GM06990 (cell line): Measurements from ENCODE around the gene SLC25A30.

Experiments
- DNase-seq: peaks from one replicate; pipeline ENCODE4 v3.0.0-alpha.2; 2011; ENCODE audit not compliant: insufficient read length; ENCODE audit errors: extremely low read depth
- H3K27me3 ChIP-seq: replicated peaks from 2 replicates; pipeline ENCODE4 v1.6.0; 2011; ENCODE audit warnings: low read length; ENCODE audit not compliant: control insufficient read depth, insufficient read depth
- H3K36me3 ChIP-seq: 2 replicates; pipeline ENCODE4 v1.5.1; 2011; ENCODE audit warnings: low read length; ENCODE audit not compliant: control insufficient read depth, insufficient read depth
- H3K4me3 ChIP-seq: replicated peaks from 2 replicates; pipeline ENCODE4 v1.5.1; 2011; ENCODE audit warnings: low read depth, mild to moderate bottlenecking, control low read depth, low read length
- TF ChIP-seq, protein P1 (sequence below): IDR thresholded peaks from 2 replicates; pipeline ENCODE4 v1.5.1; 2011; ENCODE audit warnings: low read length, control low read depth, mild to moderate bottlenecking, inconsistent platforms; ENCODE audit not compliant: insufficient read depth, poor library complexity, severe bottlenecking

The SLC25A30 gene

DNA sequence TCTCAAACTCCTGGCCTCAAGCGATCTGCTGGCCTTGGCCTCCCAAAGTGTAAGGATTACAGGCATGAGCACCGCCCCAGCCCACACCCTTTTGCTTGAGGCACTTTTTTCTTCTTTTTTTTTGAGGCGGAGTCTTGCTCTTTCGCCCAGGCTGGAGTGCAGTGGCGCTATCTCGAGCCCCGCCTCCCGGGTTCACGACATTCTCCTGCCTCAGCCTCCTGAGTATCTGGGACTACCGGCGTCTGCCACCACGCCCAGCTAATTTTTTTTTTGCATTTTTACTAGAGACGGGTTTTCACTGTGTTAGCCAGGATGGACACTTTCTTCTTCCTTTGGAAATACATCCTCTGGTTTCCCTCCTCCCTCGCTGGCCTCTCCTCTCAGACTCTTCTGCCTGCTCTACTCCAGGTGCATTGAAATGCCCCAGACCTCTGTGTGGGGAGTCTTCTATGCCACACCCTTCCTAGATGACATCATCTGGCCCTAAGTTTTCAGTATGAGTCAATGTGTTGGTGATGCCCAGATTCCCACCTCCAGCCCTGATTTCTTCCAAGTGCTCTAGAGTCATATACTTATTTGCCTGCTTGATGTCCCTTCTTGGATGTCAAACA lies 56.5 kb downstream of the SLC25A30 start:
- Histone ChIP-seq H3K27me3 (no peaks in the 10 kb centered on the region), H3K36me3 (no peaks in the 10 kb centered on the region; the same call in 1 of the 2 replicates), H3K4me3 (no peak overlapping the region)
- no peak for DNase-seq
- TF ChIP-seq, protein P1, sequence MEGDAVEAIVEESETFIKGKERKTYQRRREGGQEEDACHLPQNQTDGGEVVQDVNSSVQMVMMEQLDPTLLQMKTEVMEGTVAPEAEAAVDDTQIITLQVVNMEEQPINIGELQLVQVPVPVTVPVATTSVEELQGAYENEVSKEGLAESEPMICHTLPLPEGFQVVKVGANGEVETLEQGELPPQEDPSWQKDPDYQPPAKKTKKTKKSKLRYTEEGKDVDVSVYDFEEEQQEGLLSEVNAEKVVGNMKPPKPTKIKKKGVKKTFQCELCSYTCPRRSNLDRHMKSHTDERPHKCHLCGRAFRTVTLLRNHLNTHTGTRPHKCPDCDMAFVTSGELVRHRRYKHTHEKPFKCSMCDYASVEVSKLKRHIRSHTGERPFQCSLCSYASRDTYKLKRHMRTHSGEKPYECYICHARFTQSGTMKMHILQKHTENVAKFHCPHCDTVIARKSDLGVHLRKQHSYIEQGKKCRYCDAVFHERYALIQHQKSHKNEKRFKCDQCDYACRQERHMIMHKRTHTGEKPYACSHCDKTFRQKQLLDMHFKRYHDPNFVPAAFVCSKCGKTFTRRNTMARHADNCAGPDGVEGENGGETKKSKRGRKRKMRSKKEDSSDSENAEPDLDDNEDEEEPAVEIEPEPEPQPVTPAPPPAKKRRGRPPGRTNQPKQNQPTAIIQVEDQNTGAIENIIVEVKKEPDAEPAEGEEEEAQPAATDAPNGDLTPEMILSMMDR, result no peak

DNA sequence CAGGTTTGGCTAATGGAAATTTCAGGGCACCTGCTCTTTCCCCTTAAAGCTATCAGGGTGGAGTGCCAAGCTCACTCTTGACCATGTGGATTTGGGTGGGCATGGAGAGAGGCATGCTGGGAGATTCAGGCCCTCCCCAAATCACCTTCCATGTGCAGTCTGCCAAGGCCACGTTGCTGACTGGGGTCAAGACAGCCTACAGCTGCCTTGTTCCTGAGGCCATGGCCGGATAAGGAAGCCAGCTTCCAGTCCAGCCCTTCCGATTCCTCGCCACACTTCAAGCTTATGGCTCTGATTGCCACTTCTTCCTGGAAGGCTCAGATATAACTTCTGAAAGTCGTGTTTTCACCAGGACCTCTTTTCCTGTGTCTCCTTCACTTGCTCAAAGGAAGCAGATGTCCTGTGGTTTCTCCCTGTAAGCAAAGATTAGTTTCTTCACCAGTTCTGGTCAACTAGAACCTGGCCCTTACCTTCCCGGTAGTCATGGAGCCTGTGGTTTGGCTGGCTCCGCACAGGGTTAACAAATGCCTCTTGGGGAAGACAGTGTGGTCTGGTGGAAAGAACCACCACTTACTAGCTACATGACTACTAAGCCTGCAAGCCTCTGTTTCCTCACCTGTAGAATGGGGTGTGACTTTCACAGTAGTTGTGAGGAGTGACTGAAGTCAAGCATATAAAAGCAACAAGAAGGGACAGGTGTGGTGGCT lies 61.1 kb downstream of the SLC25A30 start:
- Histone ChIP-seq H3K27me3 (no peaks in the 10 kb centered on the region), H3K4me3 (no peak overlapping the region), H3K36me3 (peaks cover 2% of the 10 kb centered on the region; the same call in 1 of the 2 replicates)
- no peak for DNase-seq
- TF ChIP-seq, protein P1, result no peak

DNA sequence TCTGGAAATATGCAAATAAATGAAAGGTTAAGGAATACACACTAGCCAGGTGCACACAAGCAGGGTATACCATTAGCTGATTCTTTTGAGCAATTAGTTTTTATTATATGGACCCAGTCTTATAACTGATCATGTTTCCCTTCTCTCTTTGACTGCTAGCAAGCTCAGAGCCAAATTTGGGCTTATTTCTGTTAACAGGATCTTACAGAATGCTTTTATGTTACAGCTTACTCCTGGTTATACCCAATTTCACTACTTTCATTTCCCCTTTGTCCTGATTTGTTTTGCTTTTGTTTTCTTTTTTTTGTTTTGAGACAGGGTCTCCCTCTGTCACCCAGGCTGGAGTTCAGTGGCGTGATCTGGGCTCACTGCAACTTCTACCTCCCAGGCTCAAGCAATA lies 64.3 kb downstream of the SLC25A30 start:
- TF ChIP-seq, protein P1, result no peak
- Histone ChIP-seq H3K27me3 (no peaks in the 10 kb centered on the region), H3K36me3 (peaks cover 2% of the 10 kb centered on the region), H3K4me3 (no peak overlapping the region)
- DNase-seq, result no peak

DNA sequence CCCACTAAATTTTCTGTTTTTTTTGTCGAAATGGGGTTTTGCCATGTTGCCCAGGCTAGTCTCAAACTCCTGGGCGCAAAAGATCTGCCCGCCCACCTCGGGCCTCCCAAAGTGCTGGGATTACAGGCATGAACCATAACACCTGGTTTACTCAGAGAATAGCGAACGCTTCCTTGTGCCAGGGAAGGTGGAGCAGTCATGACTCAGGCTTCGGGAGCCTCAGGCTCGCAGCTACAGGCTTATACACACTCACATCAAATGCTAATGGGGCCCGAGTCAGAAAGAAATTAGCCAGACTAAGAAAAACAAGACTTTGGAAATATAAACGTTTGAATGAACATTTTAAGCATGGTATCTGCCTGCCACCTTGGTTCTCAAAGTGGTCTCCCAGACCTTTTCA lies 66.1 kb downstream of the SLC25A30 start:
- Histone ChIP-seq H3K4me3 (no peak overlapping the region), H3K36me3 (peaks cover 2% of the 10 kb centered on the region)
- TF ChIP-seq, protein P1, result no peak

DNA sequence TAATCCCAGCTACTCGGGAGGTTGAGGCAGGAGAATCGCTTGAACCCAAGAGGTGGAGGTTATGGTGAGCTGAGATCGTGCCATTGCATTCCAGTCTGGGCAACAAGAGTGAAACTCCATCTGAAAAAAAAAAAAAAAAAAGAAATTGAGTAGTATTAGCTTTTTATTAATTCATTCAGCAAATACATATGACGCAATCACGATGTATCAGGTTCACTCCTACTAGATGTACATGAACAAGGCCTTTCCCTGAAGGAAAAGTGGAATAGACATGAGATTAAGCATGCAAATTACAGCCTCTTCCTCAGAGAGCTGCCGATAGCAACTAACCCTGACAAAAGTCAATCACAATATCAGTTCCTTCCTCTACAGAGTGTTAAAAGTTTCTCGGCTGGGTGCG lies 68.0 kb downstream of the SLC25A30 start:
- DNase-seq, result no peak
- Histone ChIP-seq H3K4me3 (no peak overlapping the region), H3K36me3 (no peaks in the 10 kb centered on the region; the same call in none of the 2 replicates), H3K27me3 (no peaks in the 10 kb centered on the region)
- TF ChIP-seq, protein P1, result no peak

More for the DNA sequence above, 66.1 kb downstream of the SLC25A30 start:
- no peaks in the 10 kb centered on the region for H3K27me3 ChIP-seq
- no peak for DNase-seq
